ENCODE results near the gene USP47. TPM values are rescaled to one million over a fixed set of nuclear protein-coding genes. Genes with fewer than 3 reads are reported as not detected.

The USP47 gene
- total and polyA plus RNA-seq, 7 donors, result 10.6 to 105 (median 84.9) TPM

DNA sequence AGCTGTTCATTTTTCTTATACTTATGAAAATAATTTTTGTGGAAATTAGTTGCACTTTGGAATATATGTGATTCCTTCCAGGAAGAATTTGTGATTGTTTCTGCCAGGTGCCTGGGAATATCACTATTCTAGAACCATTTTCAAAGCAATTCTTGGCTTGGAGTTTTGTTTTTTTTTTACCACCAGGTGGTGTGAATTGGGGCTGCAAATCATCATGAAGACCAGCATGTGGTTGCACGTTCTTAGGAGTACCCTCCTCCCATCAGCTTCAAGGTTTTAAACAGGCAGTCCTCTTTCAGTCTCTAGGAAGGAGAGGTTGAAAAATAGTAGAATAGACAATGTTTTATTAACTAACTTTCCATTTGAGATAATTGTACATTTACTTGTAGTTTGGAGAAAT, 25.9 kb downstream of the USP47 start:
- Histone ChIP-seq H3K27ac (no peak overlapping the region), H3K9me3 (peaks cover 0 to 12% (median 0%) of the 10 kb centered on the region in 4 donors), H3K36me3 (no peaks in the 10 kb centered on the region), H3K4me1 (peaks cover 0 to 31% (median 24%) of the 10 kb centered on the region in 4 donors), H3K4me3 (no peak overlapping the region), H3K27me3 (no peaks in the 10 kb centered on the region)
- intact Hi-C loops (cut with DNase I), result no loop called here
- 87 to 93% methylated on average over 1 of the region's 1 CpG for WGBS, 2 donors
- TF ChIP-seq POLR2AphosphoS5 (IDR thresholded peaks at IDR 0.05), result no peak
- TF ChIP-seq POLR2A (IDR thresholded peaks at IDR 0.05), result no peak
- TF ChIP-seq EP300 (IDR thresholded peaks at IDR 0.05), result no peak
- TF ChIP-seq, protein P1, sequence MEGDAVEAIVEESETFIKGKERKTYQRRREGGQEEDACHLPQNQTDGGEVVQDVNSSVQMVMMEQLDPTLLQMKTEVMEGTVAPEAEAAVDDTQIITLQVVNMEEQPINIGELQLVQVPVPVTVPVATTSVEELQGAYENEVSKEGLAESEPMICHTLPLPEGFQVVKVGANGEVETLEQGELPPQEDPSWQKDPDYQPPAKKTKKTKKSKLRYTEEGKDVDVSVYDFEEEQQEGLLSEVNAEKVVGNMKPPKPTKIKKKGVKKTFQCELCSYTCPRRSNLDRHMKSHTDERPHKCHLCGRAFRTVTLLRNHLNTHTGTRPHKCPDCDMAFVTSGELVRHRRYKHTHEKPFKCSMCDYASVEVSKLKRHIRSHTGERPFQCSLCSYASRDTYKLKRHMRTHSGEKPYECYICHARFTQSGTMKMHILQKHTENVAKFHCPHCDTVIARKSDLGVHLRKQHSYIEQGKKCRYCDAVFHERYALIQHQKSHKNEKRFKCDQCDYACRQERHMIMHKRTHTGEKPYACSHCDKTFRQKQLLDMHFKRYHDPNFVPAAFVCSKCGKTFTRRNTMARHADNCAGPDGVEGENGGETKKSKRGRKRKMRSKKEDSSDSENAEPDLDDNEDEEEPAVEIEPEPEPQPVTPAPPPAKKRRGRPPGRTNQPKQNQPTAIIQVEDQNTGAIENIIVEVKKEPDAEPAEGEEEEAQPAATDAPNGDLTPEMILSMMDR (IDR thresholded peaks at IDR 0.05), result no peak
- DNase-seq, result no peak

- peaks cover 0 to 40% (median 25%) of the 10 kb centered on the region in 4 donors for H3K4me1 ChIP-seq
- H3K9me3 ChIP-seq, result peaks cover 0 to 8% (median 0%) of the 10 kb centered on the region in 4 donors
- DNase-seq, result no peak
- H3K27me3 ChIP-seq, result no peaks in the 10 kb centered on the region
- H3K36me3 ChIP-seq, result no peaks in the 10 kb centered on the region
- H3K27ac ChIP-seq, result no peak overlapping the region
- WGBS, 2 donors, result 49 to 72% methylated on average over 2 of the region's 2 CpGs
- TF ChIP-seq, protein P1 (IDR thresholded peaks at IDR 0.05), result no peak
- TF ChIP-seq POLR2AphosphoS5 (IDR thresholded peaks at IDR 0.05) (no peak), POLR2A (IDR thresholded peaks at IDR 0.05) (no peak), EP300 (IDR thresholded peaks at IDR 0.05) (no peak)
- H3K4me3 ChIP-seq, result no peak overlapping the region
- intact Hi-C loops (cut with DNase I), result no loop called here
Measured at GRCh38 chr11:11871991-11872401, 30.2 kb downstream of the USP47 start.

DNA sequence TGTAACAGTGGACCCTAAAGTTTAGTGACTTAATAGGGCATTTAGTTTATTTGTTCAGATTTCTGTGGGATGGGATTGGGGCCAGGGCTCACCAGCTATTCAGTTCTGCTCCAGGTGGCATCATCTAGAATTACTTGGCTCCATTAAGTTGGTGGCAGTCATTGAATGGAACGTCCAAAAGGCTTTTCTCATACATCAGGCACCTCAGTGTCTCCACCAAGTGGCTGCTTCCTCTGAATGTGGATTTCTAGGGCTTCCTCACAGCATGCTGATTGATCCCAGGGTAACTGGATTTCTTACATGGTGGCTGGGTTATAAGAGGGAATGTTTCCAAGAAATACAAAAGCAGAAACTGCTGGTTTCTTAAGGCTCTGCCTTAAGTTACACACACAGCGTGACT, 34.7 kb downstream of the USP47 start:
- H3K27me3 ChIP-seq, result no peaks in the 10 kb centered on the region
- H3K36me3 ChIP-seq, result no peaks in the 10 kb centered on the region
- WGBS, 2 donors, result 82 to 89% methylated on average over 2 of the region's 2 CpGs
- peaks cover 4 to 46% (median 20%) of the 10 kb centered on the region in 4 donors for H3K4me1 ChIP-seq
- H3K4me3 ChIP-seq, result no peak overlapping the region
- no peak for DNase-seq
- no peak overlapping the region for H3K27ac ChIP-seq
- intact Hi-C loops (cut with DNase I), result no loop called here
- TF ChIP-seq POLR2A (IDR thresholded peaks at IDR 0.05) (no peak), EP300 (IDR thresholded peaks at IDR 0.05) (no peak)
- H3K9me3 ChIP-seq, result no peaks in the 10 kb centered on the region

- intact Hi-C loops (cut with DNase I), result no loop called here
- peaks cover 4 to 45% (median 21%) of the 10 kb centered on the region in 4 donors for H3K4me1 ChIP-seq
- WGBS, 2 donors, result 88 to 97% methylated on average over 2 of the region's 2 CpGs
- no peak overlapping the region for H3K27ac ChIP-seq
- TF ChIP-seq EP300 (IDR thresholded peaks at IDR 0.05) (no peak), POLR2AphosphoS5 (IDR thresholded peaks at IDR 0.05) (no peak), POLR2A (IDR thresholded peaks at IDR 0.05) (no peak)
- TF ChIP-seq, protein P1 (IDR thresholded peaks at IDR 0.05), result no peak
- H3K36me3 ChIP-seq, result peaks cover 4 to 10% (median 7%) of the 10 kb centered on the region in 4 donors
- no peaks in the 10 kb centered on the region for H3K27me3 ChIP-seq
- no peak for DNase-seq
- no peaks in the 10 kb centered on the region for H3K9me3 ChIP-seq
- no peak overlapping the region for H3K4me3 ChIP-seq
Measured at GRCh38 chr11:11880179-11880578, 38.4 kb downstream of the USP47 start.

DNA sequence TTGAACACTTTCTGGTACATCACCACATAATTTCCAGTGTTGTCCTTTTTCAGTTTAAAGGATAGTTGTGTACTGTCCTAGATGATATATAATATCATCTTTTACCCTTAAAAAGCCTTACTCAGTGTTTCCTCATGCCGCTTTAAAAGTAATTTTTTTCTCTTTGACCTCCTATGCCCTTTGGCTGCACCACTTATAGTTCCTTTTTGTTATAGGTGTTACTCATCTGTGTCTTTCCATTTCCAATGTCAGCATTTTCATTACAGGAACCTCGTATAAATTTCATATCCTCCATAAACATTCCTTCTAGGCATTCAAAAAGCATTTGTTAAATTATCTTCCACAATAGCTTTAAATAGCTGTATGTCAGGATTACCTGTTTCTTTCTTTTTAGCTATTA, 40.8 kb downstream of the USP47 start:
- no peak overlapping the region for H3K27ac ChIP-seq

DNA sequence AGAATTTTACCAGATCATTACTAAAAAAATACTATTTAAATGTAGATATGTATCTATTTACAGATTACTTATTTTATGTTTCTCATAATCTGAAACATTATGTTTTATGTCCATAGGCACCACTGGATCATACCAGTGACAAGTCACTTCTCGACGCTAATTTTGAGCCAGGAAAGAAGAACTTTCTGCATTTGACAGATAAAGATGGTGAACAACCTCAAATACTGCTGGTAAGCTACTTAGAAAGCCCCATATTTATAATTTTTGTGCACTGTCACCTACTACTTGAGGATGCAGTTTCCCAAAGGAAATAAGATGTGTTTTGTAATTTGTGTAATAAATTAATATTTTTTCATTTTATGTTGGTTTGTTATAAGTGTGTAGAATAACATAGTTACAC, 42.6 kb downstream of the USP47 start:
- Histone ChIP-seq H3K4me1 (peaks cover 0 to 43% (median 14%) of the 10 kb centered on the region in 4 donors), H3K27me3 (no peaks in the 10 kb centered on the region), H3K9me3 (no peaks in the 10 kb centered on the region), H3K4me3 (no peak overlapping the region), H3K36me3 (peaks cover 9 to 36% (median 21%) of the 10 kb centered on the region in 4 donors), H3K27ac (no peak overlapping the region)
- TF ChIP-seq POLR2AphosphoS5 (IDR thresholded peaks at IDR 0.05), result no peak
- TF ChIP-seq EP300 (IDR thresholded peaks at IDR 0.05), result no peak
- no peak for TF ChIP-seq POLR2A (IDR thresholded peaks at IDR 0.05)
- TF ChIP-seq, protein P1 (IDR thresholded peaks at IDR 0.05), result no peak
- DNase-seq, result no peak
- WGBS, 2 donors, result 86 to 94% methylated on average over 2 of the region's 2 CpGs
- intact Hi-C loops (cut with DNase I), result no loop called here

More for the DNA sequence above, 40.8 kb downstream of the USP47 start:
- no peak for DNase-seq
- Histone ChIP-seq H3K4me3 (no peak overlapping the region), H3K36me3 (peaks cover 9 to 33% (median 21%) of the 10 kb centered on the region in 4 donors), H3K27me3 (no peaks in the 10 kb centered on the region), H3K9me3 (no peaks in the 10 kb centered on the region), H3K4me1 (peaks cover 4 to 45% (median 19%) of the 10 kb centered on the region in 4 donors)
- TF ChIP-seq EP300 (IDR thresholded peaks at IDR 0.05) (no peak), POLR2AphosphoS5 (IDR thresholded peaks at IDR 0.05) (no peak)
- 51 to 58% methylated on average over 2 of the region's 2 CpGs for WGBS, 2 donors
- intact Hi-C loops (cut with DNase I), result no loop called here
